HUES64 (cell line): ENCODE results near the gene SRPK2.

Experiments used
- H3K27ac ChIP-seq: 2 replicates; pipeline ENCODE4 v1.7.0; 2013; ENCODE audit warnings: low read depth, low read length, inconsistent platforms
- H3K27me3 ChIP-seq: 2 replicates; pipeline ENCODE4 v1.6.1; 2013; ENCODE audit warnings: mild to moderate bottlenecking, low read length; ENCODE audit not compliant: insufficient read depth
- H3K36me3 ChIP-seq: 2 replicates; pipeline ENCODE4 v1.6.1; 2013; ENCODE audit warnings: mild to moderate bottlenecking, low read length; ENCODE audit not compliant: insufficient read depth
- H3K4me1 ChIP-seq: 2 replicates; pipeline ENCODE4 v1.6.1; 2013; ENCODE audit warnings: mild to moderate bottlenecking, low read length, moderate library complexity; ENCODE audit not compliant: insufficient read depth
- H3K4me3 ChIP-seq: 2 replicates; pipeline ENCODE4 v1.5.1; 2013; ENCODE audit warnings: mild to moderate bottlenecking, low read length, moderate library complexity
- H3K9ac ChIP-seq: 2 replicates; pipeline ENCODE4 v1.6.1; 2013; ENCODE audit warnings: mild to moderate bottlenecking, low read depth, low read length
- H3K9me3 ChIP-seq: 2 replicates; pipeline ENCODE4 v1.6.1; 2013; ENCODE audit warnings: low read depth, low read length; ENCODE audit not compliant: insufficient read depth
- WGBS: fragments of 150-250, 120-280 bp; methylation state at CpG from one replicate; pipeline ENCODE4 v1.1.7; 2013; ENCODE audit warnings: missing lambda C conversion rate; 5-methylcytosine and 5-hydroxymethylcytosine counted together

SRPK2 gene

DNA sequence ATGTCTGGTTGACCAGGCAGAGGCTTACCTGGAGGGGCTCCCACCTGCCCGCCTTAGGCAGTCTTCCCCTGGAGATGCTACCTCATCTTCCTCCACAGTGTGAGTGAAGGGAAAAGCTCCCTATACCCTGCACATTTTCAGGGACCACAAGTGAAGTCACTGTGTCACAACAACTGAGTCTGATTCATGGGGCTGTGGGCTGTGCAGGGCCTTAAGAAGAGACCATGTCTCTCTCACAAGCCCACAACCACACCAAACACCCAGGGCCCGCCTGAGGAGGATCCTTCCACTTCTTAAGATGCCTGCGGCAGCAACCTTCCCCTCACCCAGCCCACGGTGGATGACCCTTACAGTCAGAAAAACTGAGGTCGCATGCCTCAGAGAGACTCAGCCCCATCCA, 256.4 kb downstream of the SRPK2 start:
- H3K4me3 ChIP-seq = no peak overlapping the region
- 93% methylated on average over 5 of the region's 5 CpGs for WGBS
- 0 out of 2 replicates have a peak, but pooled peaks cover under 1% of the 10 kb centered on the region for H3K36me3 ChIP-seq
- no peak overlapping the region for H3K9ac ChIP-seq
- H3K27ac ChIP-seq = no peak overlapping the region
- H3K9me3 ChIP-seq = no peaks in the 10 kb centered on the region
- no peaks in the 10 kb centered on the region for H3K27me3 ChIP-seq
- peaks cover 6% of the 10 kb centered on the region; the same call in 1 of the 2 replicates for H3K4me1 ChIP-seq

DNA sequence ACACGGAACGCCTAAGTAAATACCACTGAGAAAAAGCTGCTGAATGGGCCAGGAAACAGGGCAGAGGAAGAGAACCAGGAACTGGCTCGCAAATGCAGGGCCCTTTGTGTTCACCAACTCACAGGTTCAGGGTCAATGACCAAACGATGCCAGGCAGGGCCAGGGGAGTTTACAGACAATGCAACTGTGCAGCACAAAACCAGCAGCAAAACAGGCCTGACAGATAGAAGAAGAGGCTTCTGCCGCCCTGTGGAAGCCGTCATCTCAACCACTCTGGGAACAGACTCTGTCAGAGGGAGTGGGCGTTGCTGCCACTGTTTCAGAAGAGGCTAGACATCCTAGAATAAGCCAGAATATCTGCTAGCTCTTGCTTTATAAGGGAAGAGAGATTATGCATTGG, 256.8 kb downstream of the SRPK2 start:
- no peak overlapping the region for H3K4me3 ChIP-seq
- H3K27ac ChIP-seq = no peak overlapping the region
- 93% methylated on average over 7 of the region's 7 CpGs for WGBS
- H3K9ac ChIP-seq = no peak overlapping the region
- no peaks in the 10 kb centered on the region for H3K27me3 ChIP-seq
- H3K36me3 ChIP-seq = no peaks in the 10 kb centered on the region
- H3K4me1 ChIP-seq = peaks cover 6% of the 10 kb centered on the region; the same call in 1 of the 2 replicates
- H3K9me3 ChIP-seq = no peaks in the 10 kb centered on the region

DNA sequence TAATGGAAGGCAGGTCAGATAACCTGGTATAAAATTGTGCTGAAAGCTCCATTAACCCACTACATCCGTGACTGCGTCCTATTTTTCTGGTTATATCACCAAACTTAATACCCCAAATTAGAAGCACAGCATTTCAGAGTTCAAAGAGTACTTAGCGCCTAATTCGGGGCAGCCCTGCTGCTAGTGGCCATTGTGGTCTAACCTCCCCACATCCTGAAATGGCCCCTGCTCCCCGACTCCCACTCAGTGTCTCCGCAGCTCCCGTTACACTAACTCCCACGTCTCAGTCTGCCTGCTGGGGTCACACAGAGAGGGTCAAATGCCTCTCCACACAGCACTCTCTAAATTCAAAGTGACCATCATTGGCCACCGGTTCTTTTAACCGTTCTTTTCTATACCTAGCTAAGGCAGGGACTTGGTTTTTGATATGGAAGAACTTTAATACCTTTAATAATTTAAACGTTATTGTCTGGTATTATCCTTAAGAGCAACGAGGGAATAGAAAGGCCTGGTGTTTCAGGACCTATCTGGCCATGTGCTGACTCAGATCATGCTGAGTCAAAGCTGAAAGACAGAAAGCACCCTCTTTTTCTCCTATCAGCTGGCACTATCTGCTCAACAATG, 257.6 kb downstream of the SRPK2 start:
- no peak overlapping the region for H3K4me3 ChIP-seq
- H3K27me3 ChIP-seq = no peaks in the 10 kb centered on the region
- 89% methylated on average over 11 of the region's 12 CpGs for WGBS
- H3K9me3 ChIP-seq = no peaks in the 10 kb centered on the region
- no peak overlapping the region for H3K9ac ChIP-seq
- H3K36me3 ChIP-seq = peaks cover 4% of the 10 kb centered on the region
- H3K4me1 ChIP-seq = peaks cover 6% of the 10 kb centered on the region; the same call in 1 of the 2 replicates
- no peak overlapping the region for H3K27ac ChIP-seq

GRCh38 chr7:105130580-105130979, 258.1 kb downstream of the SRPK2 start:
- H3K27ac ChIP-seq = no peak overlapping the region
- H3K4me1 ChIP-seq = peaks cover 6% of the 10 kb centered on the region; the same call in 1 of the 2 replicates
- H3K9me3 ChIP-seq = no peaks in the 10 kb centered on the region
- H3K4me3 ChIP-seq = no peak overlapping the region
- H3K9ac ChIP-seq = no peak overlapping the region
- H3K27me3 ChIP-seq = no peaks in the 10 kb centered on the region
- WGBS = 79% methylated on average over 1 of the region's 2 CpGs
- peaks cover 9% of the 10 kb centered on the region for H3K36me3 ChIP-seq

DNA sequence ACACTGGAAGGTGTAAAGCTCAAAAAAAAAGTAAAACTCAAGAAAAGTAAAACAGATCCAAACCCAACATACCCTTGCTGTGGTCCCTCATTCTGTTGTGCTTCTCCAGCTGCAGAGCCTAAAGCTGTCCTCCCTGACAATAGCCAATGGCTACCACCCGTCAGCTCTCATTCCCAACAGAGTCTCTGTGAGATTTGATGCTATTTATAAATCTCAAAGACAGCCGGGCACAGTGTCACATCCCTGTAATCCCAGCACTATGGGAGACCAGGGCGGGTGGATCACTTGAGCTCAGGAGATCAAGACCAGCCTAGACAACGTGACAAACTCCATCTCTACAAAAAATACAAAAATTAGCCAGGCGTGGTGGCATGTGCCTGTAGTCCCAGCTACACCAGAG, 258.7 kb downstream of the SRPK2 start:
- WGBS = 95% methylated on average over 5 of the region's 5 CpGs

DNA sequence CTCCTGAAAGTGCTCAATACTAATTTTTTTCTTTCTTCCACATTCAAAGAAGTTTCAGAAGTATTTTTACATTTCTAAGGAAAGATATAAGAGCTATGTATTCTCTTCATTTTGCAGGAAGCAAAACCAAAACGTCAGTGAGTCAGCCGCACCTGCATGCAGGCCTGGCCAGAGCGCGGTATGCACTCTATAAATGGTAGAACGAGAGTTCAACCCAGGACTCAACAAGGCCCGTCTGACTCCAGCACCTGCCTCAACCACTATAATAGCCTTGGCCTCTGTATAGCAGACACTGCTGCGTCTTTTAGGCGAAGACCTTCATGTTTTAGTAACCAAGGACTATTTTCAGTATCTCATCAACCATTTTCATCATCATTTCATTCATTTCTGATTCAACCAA, 261.5 kb downstream of the SRPK2 start:
- no peak overlapping the region for H3K9ac ChIP-seq
- H3K4me3 ChIP-seq = no peak overlapping the region
- H3K36me3 ChIP-seq = peaks cover 23% of the 10 kb centered on the region
- no peaks in the 10 kb centered on the region for H3K9me3 ChIP-seq
- 96% methylated on average over 8 of the region's 8 CpGs for WGBS
- peaks cover 8% of the 10 kb centered on the region; the same call in 1 of the 2 replicates for H3K4me1 ChIP-seq
- no peaks in the 10 kb centered on the region for H3K27me3 ChIP-seq
- no peak overlapping the region for H3K27ac ChIP-seq

More for the DNA sequence above, 258.7 kb downstream of the SRPK2 start:
- no peaks in the 10 kb centered on the region for H3K9me3 ChIP-seq
- H3K4me3 ChIP-seq = no peak overlapping the region
- H3K27me3 ChIP-seq = no peaks in the 10 kb centered on the region
- no peak overlapping the region for H3K27ac ChIP-seq
- no peak overlapping the region for H3K9ac ChIP-seq
- H3K36me3 ChIP-seq = peaks cover 15% of the 10 kb centered on the region
- peaks cover 6% of the 10 kb centered on the region; the same call in 1 of the 2 replicates for H3K4me1 ChIP-seq

- WGBS = 94% methylated on average over 4 of the region's 4 CpGs
- Histone ChIP-seq H3K4me1 (peaks cover 6% of the 10 kb centered on the region; the same call in 1 of the 2 replicates), H3K4me3 (no peak overlapping the region), H3K27ac (no peak overlapping the region), H3K36me3 (peaks cover 23% of the 10 kb centered on the region), H3K27me3 (no peaks in the 10 kb centered on the region), H3K9ac (no peak overlapping the region), H3K9me3 (no peaks in the 10 kb centered on the region)
Measured at GRCh38 chr7:105126436-105126975, 262.2 kb downstream of the SRPK2 start.

- no peaks in the 10 kb centered on the region for H3K27me3 ChIP-seq
- peaks cover 2% of the 10 kb centered on the region; the same call in 1 of the 2 replicates for H3K4me1 ChIP-seq
- H3K27ac ChIP-seq = no peak overlapping the region
- peaks cover 23% of the 10 kb centered on the region for H3K36me3 ChIP-seq
- H3K9ac ChIP-seq = no peak overlapping the region
- H3K9me3 ChIP-seq = no peaks in the 10 kb centered on the region
- H3K4me3 ChIP-seq = no peak overlapping the region
- WGBS = 96% methylated on average over 12 of the region's 12 CpGs
Measured at GRCh38 chr7:105125745-105126144, 263.0 kb downstream of the SRPK2 start.

GRCh38 chr7:105122619-105123018, 266.1 kb downstream of the SRPK2 start:
- Histone ChIP-seq H3K9me3 (no peaks in the 10 kb centered on the region), H3K4me3 (no peak overlapping the region), H3K4me1 (peaks cover 17% of the 10 kb centered on the region), H3K36me3 (peaks cover 26% of the 10 kb centered on the region), H3K27ac (no peak overlapping the region), H3K27me3 (no peaks in the 10 kb centered on the region), H3K9ac (no peak overlapping the region)
- WGBS = 93% methylated on average over 8 of the region's 8 CpGs

DNA sequence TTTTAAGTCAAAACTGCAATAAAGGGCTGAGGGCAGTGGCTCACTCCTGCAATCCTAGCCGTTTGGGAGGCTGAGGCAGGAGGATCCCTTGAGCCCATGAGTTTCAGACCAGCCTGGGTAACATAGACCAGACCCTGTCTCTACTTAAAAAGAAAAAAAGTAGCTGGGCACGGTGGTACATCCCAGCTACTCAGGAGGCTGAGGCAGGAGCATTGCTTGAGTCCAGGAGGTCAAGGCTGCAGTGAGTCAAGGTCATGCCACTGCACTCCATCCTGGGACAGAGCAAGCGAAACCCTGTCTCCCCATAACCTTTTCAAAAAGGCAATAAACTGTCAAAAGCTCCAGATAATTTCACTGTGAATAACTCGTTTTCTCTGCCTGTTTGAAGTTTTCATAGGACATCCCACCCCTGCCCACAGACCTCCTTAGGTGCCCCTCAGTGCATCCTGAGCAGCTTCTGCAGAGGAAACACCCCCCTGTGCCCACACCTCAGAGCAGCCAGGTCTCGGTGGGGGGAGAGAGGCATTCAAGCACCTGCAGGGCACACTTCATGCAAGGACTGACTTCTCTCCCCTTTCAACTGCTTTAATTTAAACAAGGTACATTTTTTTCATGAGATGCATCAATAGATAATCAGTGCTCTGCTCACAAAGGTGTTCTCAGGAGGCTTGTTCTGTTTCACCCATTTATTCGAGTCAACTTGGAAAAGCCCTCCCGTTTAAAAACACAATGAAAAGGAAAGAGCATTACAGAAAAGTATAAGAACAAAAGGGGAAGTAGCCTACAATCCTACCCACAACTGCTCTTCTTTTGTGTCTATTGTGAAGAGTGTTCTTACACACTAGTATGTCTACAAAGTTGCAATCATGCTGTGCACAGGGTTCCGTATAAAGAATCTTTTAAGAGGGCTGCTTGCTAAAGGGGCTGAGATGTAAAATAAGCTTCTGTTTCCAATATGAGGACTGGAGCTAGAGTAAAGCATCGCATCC, 269.8 kb downstream of the SRPK2 start:
- Histone ChIP-seq H3K9me3 (no peaks in the 10 kb centered on the region), H3K4me1 (peaks cover 16% of the 10 kb centered on the region), H3K9ac (no peak overlapping the region), H3K36me3 (peaks cover 47% of the 10 kb centered on the region), H3K4me3 (no peak overlapping the region), H3K27me3 (no peaks in the 10 kb centered on the region), H3K27ac (no peak overlapping the region; the same call in 1 of the 2 replicates)
- WGBS = 85% methylated on average over 9 of the region's 9 CpGs
